Heart right ventricle (tissue), 16 donors: ENCODE measurements around the gene RAB31. TPM values are rescaled to one million over a fixed set of nuclear protein-coding genes. Genes with fewer than 3 reads are reported as not detected.
"Not testable (repeated sequence)": the region's sequence is repeated elsewhere in the genome, so short reads cannot be mapped to it uniquely, and the experiment has no call there.

Experiments
- ATAC-seq, 8 donors: fragments of 200-7000 bp; cut with Tn5 transposase; one replicate each; pipeline ENCODE4 v1.9.1; 2020; ENCODE audit warnings: mild to moderate bottlenecking in 8 of 8, moderate library complexity in 8 of 8, moderate number of reproducible peaks in 1 of 8
- DNase-seq, 2 donors: peaks; one replicate each; pipeline ENCODE4 v3.0.0-alpha.2; 2020
- H3K27ac ChIP-seq, 10 donors: fragments of 200-600 bp; sonication (generic) in 2 of 10; one replicate each; pipeline versions ENCODE4 v1.5.0 to v1.8.0; 2020 to 2022; ENCODE audit warnings: mild to moderate bottlenecking in 3 of 10
- H3K27me3 ChIP-seq, 7 donors: fragments of 200-600 bp; one replicate each; pipeline ENCODE4 v1.8.0; 2021 to 2022; ENCODE audit warnings: mild to moderate bottlenecking in 2 of 7
- H3K36me3 ChIP-seq, 9 donors: fragments of 200-600 bp; sonication (generic) in 1 of 9; one replicate each; pipeline versions ENCODE4 v1.5.0 to v1.8.0; 2020 to 2022; ENCODE audit warnings: mild to moderate bottlenecking in 2 of 9
- H3K4me1 ChIP-seq, 9 donors: fragments of 200-600 bp; sonication (generic) in 1 of 9; one replicate each; pipeline versions ENCODE4 v1.5.0 to v1.8.0; 2020 to 2022; ENCODE audit warnings: mild to moderate bottlenecking in 4 of 9
- H3K4me3 ChIP-seq, 10 donors: fragments of 200-600 bp; sonication (generic) in 2 of 10; one replicate each; pipeline versions ENCODE4 v1.5.0 to v1.8.0; 2020 to 2022; ENCODE audit warnings: mild to moderate bottlenecking in 7 of 10, moderate library complexity in 2 of 10
- H3K9me3 ChIP-seq, 11 donors: fragments of 200-600 bp in 10 of 11; sonication (generic) in 2 of 11; one replicate each; pipeline versions ENCODE4 v1.5.0 to v1.8.0; 2013 to 2022; ENCODE audit warnings: mild to moderate bottlenecking in 2 of 11, control low read depth in 1 of 11, moderate library complexity in 1 of 11
- WGBS, 2 donors: extraction: QIAGEN DNeasy Blood & Tissue Kit; methylation state at CpG; one replicate each; pipeline ENCODE4 v1.1.7; 2013; ENCODE audit warnings: inconsistent platforms in 1 of 2; 5-methylcytosine and 5-hydroxymethylcytosine counted together
- intact Hi-C, 10 donors: fragments of 100-400 bp; cut with DNase I; formaldehyde crosslinking; loops; one replicate each; pipeline versions ENCODE4 v1.11.1 to v1.14.2; 2022
- polyA plus RNA-seq, 2 donors: library from polyadenylated mRNA; stranded (reverse); fragments of 200-250 nt; gene quantifications; one replicate each; pipeline ENCODE4 v1.2.3, GENCODE V29; 2013
- total RNA-seq, 10 donors: library from RNA; stranded (reverse); fragmentation: NEBNext Ultra II Directional in 3 of 10; extraction: Animal tissue kit (Norgen Biotek cat#: 25700) in 3 of 10; gene quantifications; one replicate each; pipeline versions ENCODE4 v1.2.1 to v1.2.4, GENCODE V29; 2021 to 2023
- TF ChIP-seq, protein P1 (sequence below), 9 donors: fragments of 200-600 bp; sonication (generic) in 2 of 9; IDR thresholded peaks; one replicate each; pipeline versions ENCODE4 v1.5.0 to v1.8.0; 2021 to 2022; ENCODE audit warnings: antibody characterized with exemption in 9 of 9, mild to moderate bottlenecking in 5 of 9, moderate library complexity in 1 of 9
- donor health status: Arrhythmogenic right ventricular cardiomyopathy.
- donor health status: ischemic (EF 13 %, LVEDD 7.1; RV severe dilation, severe dysfunction).
- donor health status: healthy with polysubstance abuse.
- donor health status: DM: no; HTN: yes; CAD: no.
- donor health status: DM: no; HTN: no; CAD: no.
- donor health status: ischemic (EF 25% LVEDD 6.9; RV normal size, moderate dysfunction).
- donor health status: ischemic (EF 25% LVEDD 5.7; RV mildly dilated, moderate dysfunction).
- donor health status: healthy.
- donor health status: DM: yes; HTN: yes; CAD: no.
- donor health status: Ischemic cardiomyopathy.
- donor health status: ischemic (EF 35%, LVEDD 5.7; RV mildly dilated, moderate dysfunction).
- donor health status: nonischemic (EF 11% LVEDD 7.7; RV severe dilation, severe dysfunction).
- donor health status: DM: yes; HTN: yes; CAD: no.
- donor health status: PGD.
- donor health status: ischemic (EF 29% LVEDD 5.4; RV normal size, mild dysfunction).
- donor health status: nonischemic (EF 23%, LVEDD 6.1; RV moderate dilation, normal function).

The RAB31 gene
- total and polyA plus RNA-seq, 12 donors, result 4.5 to 47.8 (median 16.6) TPM

DNA sequence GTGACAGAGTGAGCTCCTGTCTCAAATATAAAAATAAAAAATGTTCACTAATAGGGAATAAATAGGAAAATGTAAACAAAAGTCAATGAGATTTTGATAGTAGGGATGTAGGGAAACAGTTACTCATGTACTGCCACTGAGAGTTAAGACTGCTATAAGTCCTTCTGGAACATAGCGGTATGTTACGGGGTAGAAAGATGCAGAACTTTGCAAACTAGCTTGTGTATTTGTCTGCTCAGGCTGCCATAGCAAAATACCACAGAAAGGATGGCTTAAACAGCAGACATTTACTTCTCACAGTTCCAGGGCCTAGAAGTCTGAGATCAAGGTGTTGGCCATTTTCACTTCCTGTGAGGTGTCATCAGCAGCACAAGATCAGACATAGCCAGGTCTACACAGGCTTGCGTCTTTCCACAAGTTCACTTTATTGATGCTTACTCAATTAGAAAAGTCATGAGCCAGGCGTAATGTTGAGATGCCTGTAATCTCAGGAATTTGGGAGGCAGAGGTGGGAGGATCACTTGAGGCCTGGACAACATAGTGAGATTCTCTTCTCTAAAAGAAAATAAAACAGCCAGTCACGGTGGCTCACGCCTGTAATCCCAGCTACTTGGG is 186.5 kb downstream of the RAB31 start:
- WGBS, 2 donors, result 83 to 95% methylated on average over 6 of the region's 6 CpGs
- Histone ChIP-seq H3K27me3 (no peaks in the 10 kb centered on the region), H3K27ac (no peak overlapping the region), H3K4me3 (no peak overlapping the region), H3K9me3 (no peaks in the 10 kb centered on the region), H3K4me1 (peaks cover 0 to 7% (median 0%) of the 10 kb centered on the region in 9 donors), H3K36me3 (no peaks in the 10 kb centered on the region)
- DNase-seq (no peak), ATAC-seq (no peak)
- intact Hi-C loops, result no loop called here
- TF ChIP-seq, protein P1, sequence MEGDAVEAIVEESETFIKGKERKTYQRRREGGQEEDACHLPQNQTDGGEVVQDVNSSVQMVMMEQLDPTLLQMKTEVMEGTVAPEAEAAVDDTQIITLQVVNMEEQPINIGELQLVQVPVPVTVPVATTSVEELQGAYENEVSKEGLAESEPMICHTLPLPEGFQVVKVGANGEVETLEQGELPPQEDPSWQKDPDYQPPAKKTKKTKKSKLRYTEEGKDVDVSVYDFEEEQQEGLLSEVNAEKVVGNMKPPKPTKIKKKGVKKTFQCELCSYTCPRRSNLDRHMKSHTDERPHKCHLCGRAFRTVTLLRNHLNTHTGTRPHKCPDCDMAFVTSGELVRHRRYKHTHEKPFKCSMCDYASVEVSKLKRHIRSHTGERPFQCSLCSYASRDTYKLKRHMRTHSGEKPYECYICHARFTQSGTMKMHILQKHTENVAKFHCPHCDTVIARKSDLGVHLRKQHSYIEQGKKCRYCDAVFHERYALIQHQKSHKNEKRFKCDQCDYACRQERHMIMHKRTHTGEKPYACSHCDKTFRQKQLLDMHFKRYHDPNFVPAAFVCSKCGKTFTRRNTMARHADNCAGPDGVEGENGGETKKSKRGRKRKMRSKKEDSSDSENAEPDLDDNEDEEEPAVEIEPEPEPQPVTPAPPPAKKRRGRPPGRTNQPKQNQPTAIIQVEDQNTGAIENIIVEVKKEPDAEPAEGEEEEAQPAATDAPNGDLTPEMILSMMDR (IDR thresholded peaks at IDR 0.05), result no peak

DNA sequence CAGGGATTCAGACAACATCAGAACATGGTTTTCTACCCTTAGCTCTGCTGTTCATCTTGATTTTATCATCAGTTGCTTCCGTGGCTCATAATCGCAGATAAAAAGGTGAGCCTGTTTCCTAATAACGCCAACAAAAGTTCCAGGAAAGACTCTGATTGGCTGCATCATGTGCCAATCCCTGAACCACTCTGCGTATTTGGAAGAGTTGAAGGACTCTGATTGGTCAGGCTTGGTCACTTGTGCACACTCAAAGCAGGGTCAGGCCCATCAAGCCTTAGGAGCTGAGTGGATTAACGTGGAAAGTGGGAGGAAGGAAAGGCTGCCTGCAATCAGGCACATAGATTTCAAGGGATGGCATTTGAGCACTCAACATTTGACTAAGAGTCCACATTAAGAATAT is 189.0 kb downstream of the RAB31 start:
- no peak overlapping the region for H3K27ac ChIP-seq
- TF ChIP-seq, protein P1 (IDR thresholded peaks at IDR 0.05), result no peak
- 93 to 94% methylated on average over 5 of the region's 5 CpGs for WGBS, 2 donors
- no peaks in the 10 kb centered on the region for H3K36me3 ChIP-seq
- intact Hi-C loops, result no loop called here
- H3K4me1 ChIP-seq, result no peaks in the 10 kb centered on the region
- H3K9me3 ChIP-seq, result no peaks in the 10 kb centered on the region
- no peaks in the 10 kb centered on the region for H3K27me3 ChIP-seq
- no peak overlapping the region for H3K4me3 ChIP-seq
- no peak for DNase-seq
- ATAC-seq, result no peak

DNA sequence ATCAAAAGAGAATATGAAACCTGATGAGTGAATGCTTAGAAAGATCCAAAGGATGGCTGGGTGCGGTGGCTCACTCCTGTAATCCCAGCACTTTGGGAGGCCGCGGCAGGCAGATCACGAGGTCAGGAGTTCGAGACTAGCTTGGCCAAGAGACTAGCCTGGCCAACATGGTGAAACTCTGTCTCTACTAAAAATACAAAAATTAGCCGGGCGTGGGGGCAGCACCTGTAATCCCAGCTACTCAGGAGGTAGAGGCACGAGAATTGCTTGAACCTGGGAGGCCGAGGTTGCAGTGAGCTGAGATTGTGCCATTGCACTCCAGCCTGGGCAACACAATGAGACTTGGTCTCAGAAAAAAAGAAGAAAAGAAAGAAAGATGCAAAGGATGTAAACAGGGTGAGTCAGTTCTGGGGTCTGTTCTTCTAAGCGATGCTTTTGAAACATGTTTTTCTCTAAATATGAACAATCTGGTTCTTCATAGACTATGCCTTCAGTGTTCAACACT is 189.7 kb downstream of the RAB31 start:
- H3K27ac ChIP-seq, H3K4me3 ChIP-seq, H3K9me3 ChIP-seq, H3K4me1 ChIP-seq, ATAC-seq, DNase-seq, intact Hi-C loops, H3K36me3 ChIP-seq, H3K27me3 ChIP-seq: not testable (repeated sequence)
- 96 to 97% methylated on average over 10 of the region's 10 CpGs for WGBS, 2 donors

DNA sequence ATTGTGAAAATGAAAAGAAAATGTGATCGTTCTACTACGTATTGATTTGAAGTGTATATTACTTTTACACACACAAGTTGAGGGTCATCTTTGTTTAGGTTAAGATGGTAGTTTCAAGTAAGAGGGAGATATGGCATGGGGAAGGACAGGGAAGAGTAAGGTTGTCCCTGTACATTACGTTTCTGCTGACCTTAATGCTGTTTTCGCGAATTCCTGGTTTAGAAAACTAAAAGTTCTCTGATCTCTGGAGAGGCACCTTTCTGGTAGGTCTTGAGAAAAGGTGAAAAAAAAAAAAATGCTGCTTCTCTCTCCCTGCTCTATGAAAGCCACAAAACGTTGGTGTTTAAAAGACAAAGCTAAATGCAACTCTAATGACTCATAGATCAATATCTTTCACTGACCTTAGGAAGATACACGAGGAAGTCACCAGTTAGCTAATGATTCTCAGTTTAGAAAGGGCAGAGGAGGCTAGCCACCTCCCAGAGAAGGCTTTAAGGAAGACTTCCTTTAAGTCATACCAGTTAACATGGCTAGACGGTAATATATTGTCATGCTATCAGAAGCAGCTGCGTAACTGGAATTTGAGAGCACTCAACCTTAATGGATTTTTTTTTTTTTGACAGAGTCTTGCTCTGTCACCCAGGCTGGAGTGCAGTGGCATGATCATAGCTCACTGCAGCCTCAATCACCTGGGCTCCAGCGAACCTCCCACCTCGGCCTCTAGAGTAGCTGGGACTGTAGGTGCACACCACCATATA is 190.9 kb downstream of the RAB31 start:
- DNase-seq (no peak), ATAC-seq (no peak)
- 79% methylated on average over 11 of the region's 11 CpGs for WGBS, 2 donors
- intact Hi-C loops, result no loop called here
- Histone ChIP-seq H3K4me3 (no peak overlapping the region), H3K9me3 (no peaks in the 10 kb centered on the region), H3K36me3 (no peaks in the 10 kb centered on the region), H3K27ac (no peak overlapping the region), H3K4me1 (no peaks in the 10 kb centered on the region), H3K27me3 (no peaks in the 10 kb centered on the region)
- TF ChIP-seq, protein P1 (IDR thresholded peaks at IDR 0.05), result no peak

DNA sequence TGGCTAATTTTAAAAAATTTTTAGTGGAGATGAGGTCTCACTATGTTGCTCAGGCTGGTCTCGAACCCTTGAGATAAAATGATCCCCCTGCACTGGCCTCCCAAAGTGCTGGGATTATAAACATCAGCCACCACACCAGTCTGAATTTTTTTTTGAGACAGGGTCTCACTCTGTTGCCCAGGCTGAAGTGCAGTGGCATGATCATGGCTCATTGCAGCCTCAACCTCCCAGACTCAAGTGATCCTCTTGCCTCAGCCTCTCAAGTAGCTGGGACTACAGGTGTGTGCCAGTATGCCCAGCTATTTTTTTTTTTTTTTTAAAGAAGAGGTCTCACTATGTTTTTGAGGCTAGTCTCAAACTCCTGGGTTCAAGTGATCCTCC is 191.4 kb downstream of the RAB31 start:
- WGBS, 2 donors, result 93 to 96% methylated on average over 1 of the region's 1 CpG
- DNase-seq, H3K27me3 ChIP-seq, H3K9me3 ChIP-seq, ATAC-seq, H3K4me3 ChIP-seq, H3K4me1 ChIP-seq, intact Hi-C loops, H3K27ac ChIP-seq, H3K36me3 ChIP-seq: not testable (repeated sequence)
